GM21447 (cell line): Measurements from ENCODE around the gene ASIC3.
A peak's percentile ranks its signal among the peaks of the same experiment; 100 is the strongest.

Source experiments
- ATAC-seq: cut with Tn5 transposase; IDR thresholded peaks from one replicate; pipeline ENCODE4 v1.9.1; 2021; ENCODE audit not compliant: unreplicated experiment

The ASIC3 gene

DNA sequence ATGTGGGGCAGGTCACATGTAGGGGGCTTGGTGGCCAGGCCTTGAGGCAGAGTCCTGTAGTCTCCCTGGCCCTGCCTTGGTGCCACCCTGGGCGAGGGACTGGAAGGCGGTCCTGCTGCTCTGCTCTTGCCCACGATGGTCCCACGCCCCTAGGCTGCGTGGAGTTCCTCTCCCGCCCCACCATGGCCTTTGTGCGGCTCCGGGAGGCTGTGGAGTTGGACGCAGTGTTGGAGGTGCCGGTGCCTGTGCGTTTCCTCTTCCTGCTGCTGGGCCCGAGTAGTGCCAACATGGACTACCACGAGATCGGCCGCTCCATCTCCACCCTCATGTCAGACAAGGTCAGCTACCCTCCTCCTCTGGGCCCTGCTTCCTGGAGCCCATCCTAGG lies 22.2 kb downstream of the ASIC3 start:
- ATAC-seq, result no peak

GRCh38 chr7:151071032-151071866 lies 22.9 kb downstream of the ASIC3 start:
- no peak for ATAC-seq

DNA sequence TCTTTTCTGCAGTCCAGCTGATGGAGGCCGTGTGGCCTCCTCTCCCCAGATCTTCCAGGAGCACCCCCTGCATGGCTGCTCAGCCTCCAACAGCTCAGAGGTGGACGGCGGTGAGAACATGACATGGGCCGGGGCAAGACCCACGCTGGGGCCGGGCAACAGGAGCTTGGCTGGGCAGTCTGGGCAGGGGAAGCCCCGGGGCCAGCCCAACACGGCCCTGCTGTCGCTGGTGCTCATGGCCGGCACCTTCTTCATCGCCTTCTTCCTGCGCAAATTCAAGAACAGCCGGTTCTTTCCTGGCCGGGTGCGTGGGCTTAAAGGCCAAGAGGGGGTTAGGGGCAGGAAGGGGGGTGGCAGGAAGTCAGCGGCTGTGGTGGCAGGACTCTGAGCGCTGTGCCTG lies 25.7 kb downstream of the ASIC3 start:
- no peak for ATAC-seq

DNA sequence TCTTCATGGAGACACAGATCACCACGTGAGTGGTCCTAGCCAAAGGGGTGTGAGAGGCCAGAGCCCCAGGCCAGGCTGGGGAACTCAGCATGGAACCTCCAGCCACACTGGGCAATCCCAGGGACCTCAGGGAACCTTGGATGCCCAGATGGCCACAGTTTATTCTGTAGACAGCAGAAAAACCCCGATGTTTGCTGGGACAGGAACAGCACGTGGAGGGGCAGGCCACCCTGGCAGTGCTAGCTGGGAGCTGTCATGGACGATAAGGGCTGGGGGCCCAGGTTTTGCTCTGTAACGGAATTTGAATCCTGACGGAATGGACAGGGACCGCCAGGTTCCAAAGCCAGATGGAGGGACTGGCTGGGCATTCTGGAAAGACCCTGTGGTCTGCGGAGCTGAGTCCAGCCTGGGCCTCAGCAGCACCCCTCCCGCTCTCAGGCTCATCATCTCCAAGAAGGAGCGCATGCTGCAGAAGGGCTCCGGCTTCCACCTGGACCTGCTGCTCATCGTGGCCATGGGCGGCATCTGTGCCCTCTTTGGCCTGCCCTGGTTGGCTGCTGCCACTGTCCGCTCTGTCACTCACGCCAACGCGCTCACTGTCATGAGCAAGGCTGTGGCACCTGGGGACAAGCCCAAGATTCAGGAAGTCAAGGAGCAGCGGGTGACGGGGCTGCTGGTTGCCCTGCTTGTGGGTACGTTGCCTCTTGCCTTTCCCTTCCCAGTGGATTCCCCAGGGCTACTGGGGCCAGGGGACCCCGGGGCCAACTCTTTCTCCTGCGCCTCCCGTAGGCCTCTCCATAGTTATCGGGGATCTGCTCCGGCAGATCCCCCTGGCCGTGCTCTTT lies 26.7 kb downstream of the ASIC3 start:
- ATAC-seq, result no peak

- ATAC-seq, result no peak
Measured at GRCh38 chr7:151075662-151075971, 27.3 kb downstream of the ASIC3 start.

DNA sequence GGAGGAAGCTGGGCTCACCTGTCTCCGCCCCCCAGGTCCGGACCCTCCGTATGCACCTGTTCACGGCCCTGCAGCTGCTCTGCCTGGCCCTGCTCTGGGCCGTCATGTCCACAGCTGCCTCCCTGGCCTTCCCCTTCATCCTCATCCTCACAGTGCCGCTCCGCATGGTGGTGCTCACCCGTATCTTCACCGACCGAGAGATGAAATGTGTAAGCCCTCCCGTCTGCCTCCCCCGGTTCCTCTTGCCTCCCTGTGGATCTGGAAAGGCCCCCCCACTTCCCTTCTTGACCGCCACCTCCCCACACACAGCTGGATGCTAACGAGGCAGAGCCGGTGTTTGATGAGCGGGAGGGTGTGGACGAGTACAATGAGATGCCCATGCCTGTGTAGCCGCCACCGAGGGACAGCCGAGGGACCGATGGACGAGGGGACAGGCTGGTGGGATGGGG lies 27.7 kb downstream of the ASIC3 start:
- no peak for ATAC-seq

- ATAC-seq, result no peak
Measured at GRCh38 chr7:151076863-151077704, 28.8 kb downstream of the ASIC3 start.

DNA sequence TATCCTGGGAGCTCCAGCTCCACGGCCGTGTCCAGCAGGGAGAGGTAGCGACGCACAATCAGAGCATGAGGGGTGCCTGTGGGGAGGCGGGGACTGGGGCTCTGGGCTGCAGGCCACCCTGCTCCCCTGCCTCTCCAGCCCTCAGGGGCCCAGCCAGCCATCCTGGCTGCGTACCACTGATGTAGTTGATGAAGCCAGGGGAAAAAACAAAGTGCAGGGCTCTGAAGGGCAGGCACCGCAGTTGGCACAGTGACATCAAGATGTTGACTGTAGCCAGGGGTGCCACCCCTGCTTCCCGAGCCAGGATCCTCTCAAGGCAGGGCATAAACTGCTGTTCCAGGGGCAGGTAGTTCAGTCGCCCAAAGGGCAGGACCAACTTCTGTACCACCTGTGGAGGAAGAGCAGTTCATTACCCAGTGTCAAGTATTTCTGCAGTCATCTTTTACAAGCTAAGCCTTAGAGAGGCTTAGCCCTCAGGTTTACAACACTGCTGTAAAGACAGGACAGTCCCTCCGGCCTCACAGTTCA lies 29.4 kb downstream of the ASIC3 start:
- ATAC-seq, result no peak

DNA sequence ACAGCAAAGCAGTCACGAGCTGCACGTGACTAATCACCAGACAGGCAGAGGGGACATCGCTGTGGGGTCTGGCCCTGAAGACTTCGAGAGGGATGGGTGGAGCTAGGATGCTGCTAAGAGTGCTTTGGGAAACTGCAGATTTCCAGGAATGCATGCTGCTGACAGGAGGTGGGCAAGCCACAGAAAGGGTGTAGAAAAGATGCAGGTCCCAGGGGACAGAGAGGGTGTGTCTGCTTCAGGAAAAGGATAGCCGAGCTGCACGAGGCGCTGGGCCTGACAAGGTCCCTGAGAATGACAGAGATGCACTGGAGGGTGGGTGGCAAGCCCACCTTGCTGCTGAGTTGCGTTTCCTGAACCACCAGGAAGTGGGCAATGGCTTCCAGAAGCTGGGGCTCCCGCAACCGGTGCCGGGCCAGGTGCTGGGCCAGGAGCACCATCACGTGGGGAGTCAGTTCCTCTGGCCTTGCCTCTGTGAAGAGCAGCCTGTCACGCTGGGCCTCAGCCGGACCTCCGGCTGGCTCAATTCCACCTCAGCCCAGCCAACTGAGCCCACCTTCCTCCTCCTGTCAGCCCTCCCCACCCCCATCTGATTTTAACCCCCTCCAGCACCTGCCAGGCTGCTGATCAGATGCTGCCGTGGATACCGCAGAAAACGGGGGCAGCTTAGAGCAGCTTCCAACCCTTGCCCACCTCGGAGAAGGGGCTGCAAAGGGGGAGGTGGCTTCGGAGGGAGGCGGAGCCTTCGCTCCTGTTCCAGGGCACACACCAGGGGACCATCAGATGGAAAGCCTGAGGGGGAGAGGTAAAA lies 30.1 kb downstream of the ASIC3 start:
- ATAC-seq, result no peak

DNA sequence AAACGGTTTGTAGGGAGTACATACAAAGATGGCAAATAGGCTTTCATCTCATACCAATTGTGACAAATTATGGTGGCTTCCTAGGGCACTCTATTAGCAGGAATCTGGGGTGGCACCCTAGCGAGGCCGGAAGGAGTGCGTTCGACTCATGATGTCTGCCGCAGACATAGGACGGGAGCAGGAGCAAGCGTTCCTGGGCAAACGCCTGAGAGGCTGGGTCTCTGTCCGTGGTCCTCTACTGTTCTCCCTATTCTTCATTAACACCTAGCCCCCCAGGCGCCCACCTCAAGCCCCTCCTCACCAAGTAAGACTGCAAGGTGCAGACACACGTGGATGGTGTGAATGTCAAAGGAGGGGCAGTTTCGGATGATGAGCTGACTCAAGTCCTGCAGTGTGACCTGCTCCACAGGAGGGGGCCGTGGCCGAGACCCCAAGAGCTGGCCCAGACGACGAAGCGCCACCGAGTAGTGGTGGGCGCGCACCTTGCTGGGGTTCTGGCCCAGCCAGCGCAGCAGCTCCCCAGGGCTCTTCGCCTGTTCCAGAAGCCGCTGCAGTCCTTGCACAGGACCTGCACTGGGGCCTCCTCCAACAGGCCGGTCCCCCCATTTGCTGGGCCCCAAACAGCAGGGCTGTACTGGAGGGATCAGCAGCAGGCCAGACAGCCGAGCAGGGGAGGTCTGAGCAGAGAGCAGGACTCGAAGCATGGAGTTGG lies 31.0 kb downstream of the ASIC3 start:
- no peak for ATAC-seq

GRCh38 chr7:151080067-151080521 lies 31.8 kb downstream of the ASIC3 start:
- no peak for ATAC-seq

- ATAC-seq, result peak; percentile 74
Measured at GRCh38 chr7:151080522-151081169, 32.3 kb downstream of the ASIC3 start, which contains the start of gene FASTK. Gene FASTK (minus strand): TSS chr7:151080809. CDS start chr7:151080766, 43 bp downstream.

DNA sequence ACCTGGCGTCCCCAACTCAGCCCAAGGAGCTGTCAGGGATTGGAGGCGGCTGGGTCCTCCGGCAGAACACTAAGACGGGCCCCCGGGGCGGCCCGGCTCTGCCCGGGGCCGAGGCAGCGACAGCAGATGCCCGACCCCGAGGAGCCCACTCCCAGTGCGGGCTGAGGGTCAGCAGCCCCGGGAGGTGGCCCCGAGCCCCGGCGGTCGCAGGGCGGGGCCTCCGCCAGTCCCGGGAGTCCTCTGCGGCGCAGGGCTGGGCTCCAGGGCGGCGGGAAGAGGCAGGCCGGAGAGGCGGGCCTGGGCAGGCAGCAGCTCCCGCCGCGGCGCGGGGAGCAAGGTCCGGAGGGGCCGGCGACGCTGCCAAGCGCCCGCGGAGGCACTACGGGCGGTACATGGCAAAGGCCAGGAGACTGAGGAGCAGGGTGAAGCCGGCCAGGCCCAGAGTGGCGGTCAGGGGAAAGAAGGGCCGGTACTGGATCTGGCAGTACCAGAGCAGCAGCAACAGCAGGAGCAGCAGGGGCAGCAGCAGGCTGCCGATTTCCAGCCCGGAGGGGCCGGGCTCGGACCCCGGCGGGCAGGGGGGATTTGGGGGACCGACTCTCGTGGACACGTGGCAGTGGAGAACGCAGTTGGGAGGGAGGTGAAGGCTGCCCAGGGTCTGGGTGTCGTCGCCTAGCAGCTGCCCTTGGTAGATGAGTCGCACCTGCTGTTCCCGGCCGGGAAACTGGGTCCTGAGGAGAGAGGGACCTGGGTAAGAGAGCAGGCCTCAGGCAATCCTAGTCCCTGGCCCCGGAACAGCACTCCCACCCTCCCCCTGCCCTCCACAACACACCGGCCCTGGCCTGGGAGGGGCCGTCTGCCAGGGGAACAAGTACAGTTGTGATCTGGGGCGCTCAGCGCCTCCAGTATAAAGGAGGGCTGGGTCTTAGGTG lies 33.1 kb downstream of the ASIC3 start:
- no peak for ATAC-seq

DNA sequence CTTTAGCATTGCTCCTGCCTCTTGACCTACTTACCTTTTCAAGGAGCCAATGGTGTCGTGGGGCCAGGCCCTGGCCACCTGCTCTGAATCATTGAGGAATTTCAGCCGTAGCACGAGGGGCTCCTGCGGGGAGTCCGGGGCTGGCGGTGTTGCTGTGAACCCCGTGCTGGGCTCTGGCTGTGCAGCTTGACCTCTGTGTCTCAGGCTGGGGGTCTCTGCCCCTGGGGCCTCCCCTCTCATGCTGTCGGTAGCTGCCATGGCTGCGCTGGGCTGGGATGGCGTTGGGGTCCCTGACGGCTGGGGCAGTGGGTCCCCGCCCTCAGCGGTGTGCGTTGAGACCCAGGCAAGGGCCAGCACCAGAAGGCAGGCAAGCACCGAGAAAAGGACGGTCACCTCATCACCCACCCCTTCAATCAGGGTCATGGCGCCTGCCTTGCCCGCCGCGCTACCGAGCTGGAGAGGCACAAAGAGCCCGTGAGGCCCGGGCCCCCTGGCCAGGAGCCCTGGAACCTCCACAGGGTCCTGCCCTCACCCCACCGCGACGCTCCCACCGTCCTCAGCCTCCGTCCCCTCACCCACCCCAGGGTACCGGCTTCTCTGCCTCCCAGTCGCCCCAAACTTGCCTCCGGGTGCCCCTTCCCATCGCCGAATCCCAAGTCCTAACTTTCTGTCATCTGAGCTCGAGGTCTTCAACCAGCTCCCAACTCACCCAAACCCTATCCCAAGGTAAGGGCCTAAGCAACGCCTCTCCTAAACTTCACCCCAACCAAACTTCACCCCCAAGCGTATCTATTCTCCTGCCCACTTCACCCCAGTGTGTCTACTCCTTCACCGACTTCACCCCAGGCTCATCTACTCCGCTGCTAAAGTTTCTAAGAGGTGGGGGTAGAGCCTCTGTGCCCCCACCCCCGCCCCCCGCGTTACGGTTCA lies 34.1 kb downstream of the ASIC3 start:
- ATAC-seq, result no peak

GRCh38 chr7:151083071-151083823 lies 34.9 kb downstream of the ASIC3 start, which contains the start of gene TMUB1:
Gene TMUB1 (minus strand): TSS chr7:151083493. CDS start chr7:151082563, 930 bp downstream.
- peak; percentile 39 for ATAC-seq

DNA sequence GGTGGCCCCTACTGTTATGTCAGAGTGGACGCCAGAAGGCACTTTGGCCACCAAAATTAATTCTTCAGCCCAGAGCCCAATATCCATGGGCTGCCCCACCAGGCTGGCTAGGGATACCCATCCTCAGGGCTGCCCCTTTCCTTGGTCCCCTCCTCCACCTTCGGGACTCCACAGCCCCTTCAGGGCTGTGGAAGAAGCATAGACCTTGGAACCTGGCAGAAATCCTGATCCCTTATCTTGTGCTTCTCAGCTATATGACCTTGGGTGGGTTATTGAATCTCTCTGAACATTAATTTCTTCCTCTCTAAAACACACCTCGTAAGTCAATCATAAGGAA lies 35.5 kb downstream of the ASIC3 start:
- ATAC-seq, result no peak
